Caco-2 (cell line): Measurements from ENCODE around the gene MINK1. TPM values are rescaled to one million over a fixed set of nuclear protein-coding genes. Genes with fewer than 3 reads are reported as not detected.

Source experiments
- BruUV-seq: library from RNA; stranded (reverse); fragments of 400-500 nt; replicated peaks from 2 replicates; lab custom pipeline; 2021; lab: Mats Ljungman, UMichigan
- CTCF ChIA-PET: fragments of 300-600 bp; sonication (Branson Sonifier 250); formaldehyde crosslinking; loops from one replicate; lab custom pipeline; 2022; ENCODE audit warnings: antibody characterized with exemption; lab: Charles Lee
- POLR2A ChIA-PET: fragments of 300-600 bp; sonication (Branson Sonifier 250); formaldehyde crosslinking; loops from one replicate; lab custom pipeline; 2022; ENCODE audit warnings: antibody characterized with exemption; lab: Charles Lee
- DNase-seq, 2 experiments: peaks; one replicate each; pipeline versions ENCODE4 v3.0.0 to v3.0.0-alpha.2; 2020 to 2022
- H3K27me3 ChIP-seq: replicated peaks from 2 replicates; pipeline ENCODE4 v1.6.0; 2011; ENCODE audit warnings: low read length; ENCODE audit not compliant: control insufficient read depth, insufficient read depth
- H3K36me3 ChIP-seq: 2 replicates; pipeline ENCODE4 v1.5.1; 2011; ENCODE audit warnings: low read length; ENCODE audit not compliant: control insufficient read depth, insufficient read depth
- H3K4me1 ChIP-seq: fragments of 250-450 bp; sonication (Bioruptor Pico); 2 replicates; pipeline ENCODE4 v1.5.1; 2020; ENCODE audit warnings: mild to moderate bottlenecking
- H3K4me3 ChIP-seq: 2 replicates; pipeline ENCODE4 v1.5.1; 2011; ENCODE audit warnings: low read depth, mild to moderate bottlenecking, control low read depth, low read length
- H3K9me3 ChIP-seq: fragments of 250-450 bp; sonication (Bioruptor Pico); 2 replicates; pipeline ENCODE4 v1.5.1; 2020; ENCODE audit warnings: mild to moderate bottlenecking, moderate library complexity
- H3K27ac Mint-ChIP-seq: one replicate; pipeline ENCODE4 v1.8.0; 2022; ENCODE audit warnings: mixed read lengths; ENCODE audit not compliant: unreplicated experiment
- H3K27me3 Mint-ChIP-seq: one replicate; pipeline ENCODE4 v1.8.0; 2022; ENCODE audit warnings: mixed read lengths; ENCODE audit not compliant: insufficient read depth, unreplicated experiment
- H3K36me3 Mint-ChIP-seq: one replicate; pipeline ENCODE4 v1.8.0; 2022; ENCODE audit warnings: mild to moderate bottlenecking, mixed read lengths; ENCODE audit not compliant: insufficient read depth, unreplicated experiment
- H3K4me1 Mint-ChIP-seq: one replicate; pipeline ENCODE4 v1.8.0; 2022; ENCODE audit warnings: low read depth, mixed read lengths; ENCODE audit not compliant: unreplicated experiment
- H3K4me3 Mint-ChIP-seq: one replicate; pipeline ENCODE4 v1.8.0; 2022; ENCODE audit warnings: mild to moderate bottlenecking, moderate library complexity, mixed read lengths; ENCODE audit not compliant: unreplicated experiment
- H3K9me3 Mint-ChIP-seq: one replicate; pipeline ENCODE4 v1.8.0; 2022; ENCODE audit warnings: mixed read lengths; ENCODE audit not compliant: unreplicated experiment
- CTCF ChIP-seq, 2 experiments: fragments of 200-600 bp in 1 of 2; IDR thresholded peaks; 1 replicate in 1 of 2; 2 replicates in 1 of 2; pipeline versions ENCODE4 v1.5.1 to v1.8.0; 2011 to 2022; ENCODE audit warnings: antibody characterized with exemption in 1 of 2, control low read depth in 1 of 2, inconsistent platforms in 1 of 2, low read depth in 1 of 2, low read length in 1 of 2, mild to moderate bottlenecking in 1 of 2, moderate library complexity in 1 of 2; ENCODE audit not compliant: insufficient read depth in 1 of 2, severe bottlenecking in 1 of 2, unreplicated experiment in 1 of 2
- intact Hi-C: fragments of 100-400 bp; cut with micrococcal nuclease; formaldehyde crosslinking; loops from one replicate; pipeline ENCODE4 v1.10.0; 2022; ENCODE audit not compliant: unreplicated experiment
- total RNA-seq: library from RNA; stranded (reverse); gene quantifications from 2 replicates; pipeline ENCODE4 v1.2.3, GENCODE V29; 2022

MINK1 gene
- total RNA-seq, 1 experiment from 2014 or later = 47.7 TPM

DNA sequence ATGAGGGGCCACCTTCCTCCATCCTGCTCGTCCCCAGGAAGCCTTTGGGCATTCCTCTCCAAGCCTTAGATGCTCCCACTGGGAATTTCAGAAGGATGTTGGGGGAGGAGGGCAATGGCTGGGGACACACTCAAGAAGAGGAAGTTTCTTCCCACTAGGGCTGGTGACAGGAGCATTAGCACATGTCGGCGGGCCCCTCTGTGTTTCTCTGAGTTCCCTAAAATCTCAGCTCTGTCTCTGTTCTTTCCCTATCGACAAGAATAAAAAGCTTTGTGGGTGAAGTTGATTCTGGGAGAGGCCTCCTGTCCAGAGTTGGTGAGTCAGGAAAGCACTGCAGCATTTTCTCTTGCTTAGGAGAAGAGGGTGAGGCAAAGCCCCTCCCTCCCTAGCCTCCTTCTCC lies 46.5 kb downstream of the MINK1 start:
- H3K4me3 Mint-ChIP-seq = no peak overlapping the region
- CTCF ChIA-PET = no interaction called here

DNA sequence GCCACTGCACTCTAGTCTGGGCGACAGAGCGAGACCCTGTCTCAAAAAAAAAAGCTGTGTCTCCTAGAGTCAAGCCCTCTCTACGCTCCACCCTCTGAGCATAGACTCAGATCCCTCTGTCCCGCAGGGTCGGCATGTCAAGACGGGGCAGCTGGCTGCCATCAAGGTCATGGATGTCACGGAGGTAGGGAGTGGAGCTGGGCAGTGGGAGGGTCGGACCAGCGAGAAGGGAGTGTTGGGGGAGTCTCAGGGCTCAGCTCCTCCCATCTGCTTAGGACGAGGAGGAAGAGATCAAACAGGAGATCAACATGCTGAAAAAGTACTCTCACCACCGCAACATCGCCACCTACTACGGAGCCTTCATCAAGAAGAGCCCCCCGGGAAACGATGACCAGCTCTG lies 47.7 kb downstream of the MINK1 start:
- Mint-ChIP-seq H3K9me3 (no peaks in the 10 kb centered on the region), H3K27ac (no peak overlapping the region), H3K27me3 (no peaks in the 10 kb centered on the region), H3K4me1 (no peaks in the 10 kb centered on the region), H3K36me3 (peaks cover 13% of the 10 kb centered on the region), H3K4me3 (no peak overlapping the region)
- Histone ChIP-seq H3K4me1 (no peaks in the 10 kb centered on the region), H3K27me3 (no peaks in the 10 kb centered on the region), H3K4me3 (no peak overlapping the region), H3K36me3 (no peaks in the 10 kb centered on the region; the same call in 1 of the 2 replicates), H3K9me3 (no peaks in the 10 kb centered on the region)
- no TSS peak for BruUV-seq
- no peak for TF ChIP-seq CTCF (IDR thresholded peaks at IDR 0.05; ENCODE audit: insufficient read depth in 1 of 2, low read depth in 1 of 2, low read length in 1 of 2, severe bottlenecking in 1 of 2, unreplicated experiment in 1 of 2)
- no peak for DNase-seq
- CTCF ChIA-PET = no interaction called here
- intact Hi-C loops = no loop called here
- POLR2A ChIA-PET = no interaction called here

More for the DNA sequence above, 46.5 kb downstream of the MINK1 start:
- intact Hi-C loops = no loop called here
- H3K27ac Mint-ChIP-seq = no peak overlapping the region
- Histone ChIP-seq H3K9me3 (no peaks in the 10 kb centered on the region), H3K27me3 (no peaks in the 10 kb centered on the region), H3K4me3 (no peak overlapping the region), H3K36me3 (no peaks in the 10 kb centered on the region), H3K4me1 (no peaks in the 10 kb centered on the region)
- no peaks in the 10 kb centered on the region for H3K9me3 Mint-ChIP-seq
- BruUV-seq = no TSS peak
- no peaks in the 10 kb centered on the region for H3K27me3 Mint-ChIP-seq
- TF ChIP-seq CTCF (IDR thresholded peaks at IDR 0.05; ENCODE audit: insufficient read depth in 1 of 2, low read depth in 1 of 2, low read length in 1 of 2, severe bottlenecking in 1 of 2, unreplicated experiment in 1 of 2) = no peak
- no peaks in the 10 kb centered on the region for H3K4me1 Mint-ChIP-seq
- POLR2A ChIA-PET = no interaction called here
- DNase-seq = no peak
- H3K36me3 Mint-ChIP-seq = peaks cover 1% of the 10 kb centered on the region

GRCh38 chr17:4881761-4882555 lies 48.8 kb downstream of the MINK1 start:
- Mint-ChIP-seq H3K27ac (no peak overlapping the region), H3K27me3 (no peaks in the 10 kb centered on the region), H3K9me3 (no peaks in the 10 kb centered on the region), H3K4me3 (no peak overlapping the region), H3K4me1 (no peaks in the 10 kb centered on the region), H3K36me3 (peaks cover 17% of the 10 kb centered on the region)
- DNase-seq = peak; percentile 60 to 71
- Histone ChIP-seq H3K9me3 (no peaks in the 10 kb centered on the region), H3K36me3 (no peaks in the 10 kb centered on the region; the same call in 1 of the 2 replicates), H3K4me3 (no peak overlapping the region), H3K4me1 (no peaks in the 10 kb centered on the region), H3K27me3 (no peaks in the 10 kb centered on the region)
- peak; percentile 52 to 68 for TF ChIP-seq CTCF (IDR thresholded peaks at IDR 0.05; ENCODE audit: insufficient read depth in 1 of 2, low read depth in 1 of 2, low read length in 1 of 2, severe bottlenecking in 1 of 2, unreplicated experiment in 1 of 2)
- POLR2A ChIA-PET = no interaction called here
- no TSS peak for BruUV-seq
- intact Hi-C loops = loop anchor here (1.0 kb wide), 2 partner anchors 33 to 151 kb away; partner anchors contain the start of gene MED11
- CTCF ChIA-PET = interaction anchor here (0.7 kb wide), 1 partner anchor 86 kb away, joined by 4 read pairs; the partner anchor contains the start of gene PSMB6
